Nucleus accumbens (tissue), 56 donors: ENCODE data around the gene GRIK4.

ENCODE experiments used
- DNase-seq, 56 donors: peaks; one replicate each; lab custom pipeline; 2025; lab: John Stamatoyannopoulos, UW

Gene GRIK4

DNA sequence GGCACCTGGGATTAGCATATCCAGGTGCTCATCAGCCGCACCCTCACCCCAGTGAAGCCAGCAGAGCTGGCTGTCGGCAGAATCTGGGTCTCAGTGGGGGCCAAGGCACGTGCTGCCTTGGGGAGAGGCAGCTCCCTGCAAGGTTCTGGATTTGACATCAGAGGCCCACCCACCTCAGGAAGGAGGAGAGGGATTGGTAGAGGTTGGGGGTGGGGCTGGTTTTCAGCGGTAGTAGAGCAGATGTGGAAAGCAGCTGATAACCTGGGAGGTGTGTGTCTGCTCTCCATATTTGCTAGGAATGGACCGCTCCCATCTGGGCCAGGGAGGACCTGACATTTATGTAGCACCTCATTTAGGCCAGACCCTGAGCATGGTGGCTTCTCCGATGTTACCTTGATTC is 147.5 kb downstream of the GRIK4 start:
- no peak for DNase-seq

DNA sequence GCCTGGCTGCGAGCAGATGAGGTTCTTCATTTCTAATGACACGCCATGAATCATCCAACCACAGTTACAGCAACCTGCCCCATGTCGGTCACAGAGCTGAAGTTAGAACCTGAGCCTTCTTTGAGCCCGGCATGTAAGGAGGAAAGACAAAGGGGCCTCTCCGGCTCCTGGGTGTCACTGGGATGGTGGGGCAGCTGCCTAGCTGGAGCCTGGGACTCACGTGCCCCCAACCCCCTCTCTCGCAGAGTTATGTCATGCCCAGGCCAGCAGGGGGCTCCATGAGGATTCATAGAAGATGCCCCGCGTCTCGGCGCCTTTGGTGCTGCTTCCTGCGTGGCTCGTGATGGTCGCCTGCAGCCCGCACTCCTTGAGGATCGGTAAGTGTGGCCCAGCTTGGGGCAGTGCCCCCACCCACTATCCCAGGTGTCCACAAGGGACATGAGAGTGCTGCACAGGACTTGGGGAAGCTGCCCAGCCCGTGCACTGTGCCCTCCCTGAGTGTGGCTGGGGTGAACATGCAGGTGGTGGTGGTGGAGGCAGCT is 148.5 kb downstream of the GRIK4 start:
- peak in 1 of 56 donors; percentile 4 for DNase-seq

- DNase-seq, result no peak
These were observed 150.6 kb downstream of the GRIK4 start for GRCh38 chr11:120662071-120662676.

- no peak for DNase-seq
These were observed 151.6 kb downstream of the GRIK4 start for GRCh38 chr11:120663142-120663541.

DNA sequence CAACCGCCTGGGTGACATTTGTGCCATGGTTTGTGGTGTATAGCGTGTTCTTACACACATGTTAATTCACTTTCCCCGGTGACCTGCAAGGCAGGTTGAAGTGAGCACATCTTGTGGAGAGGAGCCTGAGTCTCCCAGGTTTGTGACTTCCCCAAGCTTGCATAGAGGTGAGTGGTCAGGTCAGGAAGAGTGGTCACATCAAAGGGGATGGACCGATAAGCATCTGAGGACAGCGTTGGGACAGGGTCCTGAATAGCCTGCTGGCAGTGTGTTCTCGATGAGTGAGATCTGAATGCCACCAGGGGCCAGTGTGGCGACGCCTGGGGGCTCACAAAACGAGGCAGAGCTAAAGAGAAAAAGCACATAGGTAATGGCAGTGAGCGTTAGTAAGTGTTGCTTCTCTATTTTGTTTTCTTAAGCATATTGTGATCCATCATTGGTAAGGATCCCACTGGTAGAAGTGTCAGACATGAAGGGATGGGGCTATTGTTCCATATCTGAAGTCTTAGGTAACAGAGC is 154.6 kb downstream of the GRIK4 start:
- DNase-seq, result no peak

GRCh38 chr11:120667281-120667680 is 155.7 kb downstream of the GRIK4 start:
- DNase-seq, result peak in 2 of 56 donors; percentile 14 to 29

DNA sequence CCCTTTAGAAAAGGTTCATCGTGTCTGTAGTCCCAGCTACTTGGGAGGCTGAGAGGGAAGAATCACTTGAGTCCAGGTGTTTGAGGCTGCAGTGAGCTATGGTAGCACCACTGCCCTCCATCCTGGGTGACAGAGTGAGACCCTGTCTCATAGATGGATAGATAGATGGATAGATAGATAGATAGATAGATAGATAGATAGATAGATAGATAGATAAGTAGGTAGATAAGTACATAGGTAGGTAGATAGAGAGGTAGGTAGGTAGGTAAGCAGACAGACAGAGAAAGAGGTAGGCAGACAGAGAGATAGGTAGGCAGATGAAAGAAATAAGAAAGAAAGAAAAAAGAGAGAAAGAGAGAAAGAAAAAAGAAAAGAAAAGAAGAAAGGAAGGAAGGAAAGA is 156.4 kb downstream of the GRIK4 start:
- DNase-seq, result no peak

DNA sequence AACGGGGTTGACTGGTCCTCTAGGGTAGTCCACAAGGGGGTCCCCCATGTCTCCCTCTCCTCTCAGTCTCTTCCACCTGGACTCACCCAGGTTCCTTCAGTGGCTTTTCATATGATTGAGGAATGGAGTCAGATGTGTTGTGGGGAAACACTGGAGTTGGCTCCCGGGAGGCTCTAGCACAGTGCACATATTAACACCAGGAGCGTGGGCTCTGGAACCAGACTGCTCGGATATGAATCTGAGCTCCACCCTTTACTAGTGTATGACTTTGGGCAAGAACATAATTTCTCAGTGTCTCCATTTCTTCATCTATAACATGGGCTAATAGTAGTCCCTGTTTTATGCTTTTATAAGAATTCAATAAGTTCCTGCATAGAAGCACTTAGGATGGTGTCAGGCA is 157.0 kb downstream of the GRIK4 start:
- DNase-seq, result no peak

DNA sequence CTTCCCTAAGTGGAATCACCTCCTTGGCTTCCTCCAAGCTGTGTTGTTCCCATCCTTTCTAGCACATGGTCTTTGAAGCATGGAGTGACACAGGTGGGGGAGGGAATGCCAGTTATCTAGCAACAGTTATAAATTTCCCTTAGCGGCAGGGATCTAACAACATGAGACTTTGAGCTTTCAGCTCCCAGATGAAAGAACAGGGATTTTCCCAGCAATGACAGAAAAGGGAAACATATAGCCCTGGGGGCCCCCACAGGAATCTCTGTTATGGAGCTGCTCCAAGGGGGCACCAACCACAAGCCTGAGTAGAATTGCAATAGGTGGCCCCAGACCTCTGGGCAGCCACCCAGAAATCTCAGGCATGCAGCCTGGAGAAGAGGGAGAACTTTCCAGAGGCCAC is 163.0 kb downstream of the GRIK4 start:
- no peak for DNase-seq

DNA sequence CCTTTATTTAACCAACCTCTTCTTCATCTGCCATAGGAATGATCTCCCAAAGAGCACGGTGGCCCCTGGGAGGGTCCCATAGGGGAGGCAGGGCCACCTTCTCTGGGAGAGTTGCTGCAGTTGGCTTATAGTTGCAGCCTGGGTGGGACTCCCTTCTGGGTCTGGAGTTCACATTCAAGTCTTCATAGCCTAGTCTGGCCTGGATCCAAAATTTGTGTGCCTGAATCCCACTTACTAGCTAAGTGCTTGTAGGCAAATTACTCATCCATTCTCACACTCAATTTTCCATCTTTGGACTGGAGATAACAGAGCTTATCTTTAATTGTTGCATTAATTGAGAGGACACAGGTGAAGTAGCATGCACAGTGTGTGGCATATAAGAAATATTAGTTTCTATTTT is 163.6 kb downstream of the GRIK4 start:
- DNase-seq, result no peak

DNA sequence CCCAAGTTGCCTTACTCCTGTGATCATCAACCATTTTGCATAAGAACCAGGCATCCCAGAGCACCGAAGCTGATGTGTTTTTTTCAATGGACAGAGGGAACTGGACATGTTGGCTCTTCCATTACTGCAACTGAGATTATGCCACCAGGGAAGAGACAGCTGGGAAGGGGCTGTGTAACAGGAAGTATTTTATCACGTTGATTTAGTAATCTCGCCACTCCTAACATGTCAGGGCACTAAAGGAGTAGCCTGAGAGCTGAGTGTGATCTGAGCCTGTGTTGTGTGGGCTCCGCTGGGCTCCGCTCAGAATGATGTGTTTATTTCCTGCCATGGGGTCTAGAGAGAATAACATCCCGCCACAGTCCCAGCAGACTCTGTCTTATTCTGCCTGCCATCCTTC is 165.4 kb downstream of the GRIK4 start:
- DNase-seq, result no peak

DNA sequence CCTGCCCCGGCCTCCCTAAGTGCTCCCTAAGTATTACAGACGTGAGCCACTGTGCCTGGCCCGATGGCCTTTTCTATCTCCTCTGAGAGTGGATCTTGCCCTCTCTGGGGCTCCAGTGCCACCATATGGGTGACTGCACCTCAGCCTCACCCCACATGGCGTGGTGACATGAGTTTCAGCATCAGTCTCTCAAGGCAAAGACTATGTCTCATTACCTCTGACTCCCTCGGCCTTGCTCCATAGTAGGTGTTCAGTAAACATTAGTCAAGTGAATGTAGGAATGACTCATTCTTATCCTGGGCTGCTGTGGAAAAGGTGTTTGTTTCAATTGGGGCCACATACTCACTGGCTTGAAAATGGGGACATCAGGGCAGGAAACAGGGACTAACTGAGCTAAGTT is 168.8 kb downstream of the GRIK4 start:
- DNase-seq, result no peak

GRCh38 chr11:120681434-120682331 is 170.1 kb downstream of the GRIK4 start:
- peak in 1 of 56 donors; percentile 5 for DNase-seq

DNA sequence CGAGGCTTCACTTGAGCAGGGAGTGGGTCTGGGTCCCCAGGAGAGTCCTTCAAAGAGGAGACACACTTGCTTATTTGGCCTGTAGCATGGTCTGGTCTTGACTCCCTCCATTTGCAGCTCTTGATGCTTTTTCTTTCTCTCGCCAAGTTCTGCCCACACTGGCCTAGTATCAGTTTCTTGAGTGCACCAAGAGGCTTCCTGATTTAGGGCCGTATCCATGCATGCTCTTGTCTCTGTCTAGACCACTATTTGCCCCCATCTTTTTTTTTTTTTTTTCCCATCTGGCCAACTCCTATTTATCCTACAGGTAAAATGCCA is 170.7 kb downstream of the GRIK4 start:
- no peak for DNase-seq

DNA sequence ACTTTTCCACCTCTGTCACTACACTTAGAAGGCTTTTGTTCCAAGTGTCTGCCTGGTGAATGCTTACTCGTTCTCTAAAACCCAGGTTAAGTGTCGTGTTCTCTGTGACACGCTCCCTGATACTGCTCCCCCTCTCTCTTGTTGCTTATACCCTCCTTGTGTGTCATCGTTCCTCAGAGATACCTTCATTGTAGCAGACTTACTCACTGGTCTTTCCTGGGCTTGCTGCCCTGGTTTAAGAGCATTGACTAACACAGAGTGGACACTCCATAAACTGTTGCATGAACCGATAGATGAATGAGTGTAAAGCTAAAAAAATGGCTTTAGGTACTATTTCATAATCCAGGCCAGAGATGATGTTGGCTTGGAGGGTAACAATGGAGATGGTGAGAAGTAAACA is 171.3 kb downstream of the GRIK4 start:
- no peak for DNase-seq

- no peak for DNase-seq
These were observed 175.0 kb downstream of the GRIK4 start for GRCh38 chr11:120686516-120686915.

GRCh38 chr11:120688163-120688562 is 176.6 kb downstream of the GRIK4 start:
- DNase-seq, result no peak

DNA sequence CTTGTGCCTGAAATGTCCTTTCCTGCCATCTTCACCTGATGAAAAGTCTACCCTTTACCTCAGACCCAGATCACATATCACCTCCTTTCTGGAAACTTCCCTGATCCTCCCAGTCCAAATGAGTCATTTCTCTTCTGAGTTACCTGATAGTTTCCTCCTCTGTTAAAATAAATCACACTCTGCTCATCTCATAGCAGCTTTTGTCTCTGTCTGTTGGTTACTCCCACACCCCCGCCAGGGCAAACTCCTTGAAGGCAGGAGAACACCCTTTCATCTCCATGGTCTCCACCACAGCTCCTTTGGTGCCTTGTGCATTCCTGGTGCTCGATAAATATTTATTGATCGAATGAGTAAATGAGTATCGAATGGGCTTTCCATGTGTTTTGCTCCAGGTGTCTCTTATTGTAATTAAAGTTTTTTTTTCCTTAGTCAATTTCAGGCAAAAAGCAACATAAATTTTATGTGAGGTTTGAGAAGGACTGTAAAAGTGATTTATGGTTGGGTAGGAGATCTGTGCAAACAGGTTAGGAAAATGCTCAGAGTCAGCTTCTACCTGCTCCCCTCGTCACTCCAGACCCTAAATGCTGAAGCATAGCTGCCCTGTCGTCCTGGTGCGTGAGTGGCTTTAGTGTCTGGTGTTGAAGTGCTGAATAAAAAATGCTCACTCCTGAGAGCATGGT is 178.2 kb downstream of the GRIK4 start:
- DNase-seq, result peak in 1 of 56 donors; percentile 5

DNA sequence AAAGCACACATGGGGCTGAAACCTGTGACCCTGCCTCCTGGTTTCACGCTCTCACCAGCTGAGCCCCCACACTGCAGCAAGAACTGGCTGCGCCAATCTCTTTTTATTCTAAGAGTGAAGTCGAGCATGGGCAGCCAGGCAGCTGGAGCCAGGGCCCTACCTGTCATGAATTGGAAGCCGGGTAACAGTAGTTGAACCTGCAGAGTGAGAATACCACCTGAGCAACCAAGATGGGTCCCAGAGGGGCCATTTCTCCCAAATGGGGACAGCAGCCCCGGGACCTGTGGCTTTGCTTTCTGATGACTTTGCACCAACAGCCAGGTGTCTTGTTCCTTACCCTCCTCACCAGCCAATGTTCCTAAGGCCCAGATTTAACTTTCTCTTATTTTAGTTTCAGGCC is 178.9 kb downstream of the GRIK4 start:
- DNase-seq, result no peak

DNA sequence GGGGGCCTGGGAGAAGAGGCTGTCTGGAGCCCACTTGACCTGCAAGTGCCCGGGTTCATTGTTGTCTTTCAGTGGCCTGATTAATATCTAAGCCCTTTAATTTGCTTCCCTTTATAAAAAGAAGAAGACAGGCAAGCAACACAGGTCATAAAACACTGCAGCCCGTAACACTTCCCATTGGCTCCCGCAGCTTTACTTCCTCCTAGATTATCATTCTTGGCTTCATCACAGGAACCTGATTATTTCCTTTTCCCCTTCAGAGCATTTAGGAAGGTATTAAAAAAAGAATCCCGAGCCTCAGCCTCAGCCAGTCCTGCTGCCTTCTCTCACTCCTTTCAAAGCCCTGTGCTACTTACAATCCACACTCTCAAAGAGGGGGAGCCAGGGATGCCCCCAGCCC is 183.2 kb downstream of the GRIK4 start:
- no peak for DNase-seq

DNA sequence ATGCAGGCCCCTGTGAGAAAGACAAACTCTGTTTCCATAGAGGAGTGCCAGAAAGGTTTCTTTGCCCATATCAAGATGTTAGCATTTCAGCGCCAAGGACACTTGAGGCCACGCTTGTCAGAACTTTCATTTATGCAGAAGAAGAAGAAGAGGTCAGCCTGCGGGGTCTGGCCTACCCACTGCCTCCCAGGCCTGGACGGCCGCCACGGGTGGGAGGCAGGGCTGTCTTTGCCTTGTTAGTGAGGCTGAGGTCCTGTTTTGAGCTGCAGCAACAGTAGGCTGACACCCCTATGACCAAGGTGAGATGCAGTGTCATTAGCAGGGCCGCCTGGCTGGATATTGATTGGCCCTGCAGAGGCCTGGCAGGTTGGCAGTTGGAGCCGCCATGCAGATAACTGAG is 183.9 kb downstream of the GRIK4 start:
- no peak for DNase-seq
